ENCODE results near the gene CACNA1C. TPM values are rescaled to one million over a fixed set of nuclear protein-coding genes. Genes with fewer than 3 reads are reported as not detected.

The CACNA1C gene
- total and polyA plus RNA-seq, 2 donors (not counting 1 experiment from before 2014, with no cell fraction given) = 7.6 to 11.4 TPM

- Histone ChIP-seq H2AFZ (ENCODE audit: low read length) (no peak overlapping the region), H3K36me3 (ENCODE audit: control insufficient read depth, insufficient read depth, low read length) (no peaks in the 10 kb centered on the region), H3K9ac (ENCODE audit: insufficient read depth, low read length) (no peak overlapping the region), H4K20me1 (ENCODE audit: control insufficient read depth, extremely low read depth, insufficient read depth, low read length) (no peaks in the 10 kb centered on the region), H3K27me3 (ENCODE audit: control insufficient read depth, insufficient read depth, low read length) (no peaks in the 10 kb centered on the region), H3K4me1 (ENCODE audit: control insufficient read depth, extremely low read depth, insufficient read depth, low read length) (peaks cover 26% of the 10 kb centered on the region), H3K9me3 (ENCODE audit: control insufficient read depth, insufficient read depth, low read depth, low read length) (no peaks in the 10 kb centered on the region), H3K4me2 (ENCODE audit: extremely low read depth, insufficient read depth, low read length) (no peak overlapping the region), H3K79me2 (ENCODE audit: control insufficient read depth, insufficient read depth, low read length) (no peaks in the 10 kb centered on the region), H3K4me3 (replicated peaks in 1 of 4; ENCODE audit: control extremely low read depth in 1 of 4, insufficient read depth in 1 of 4, low read depth in 3 of 4, low read length in 4 of 4) (no peak overlapping the region), H3K27ac (ENCODE audit: insufficient read depth, low read length) (no peak overlapping the region)
- DNase-seq (ENCODE audit: low read depth in 2 of 2) = peak; percentile 29 to 31
- no peak for TF ChIP-seq EZH2 (IDR thresholded peaks at IDR 0.05; ENCODE audit: low read length, missing control alignments)
Observed at GRCh38 chr12:2259369-2259768, 206.6 kb downstream of the CACNA1C start.

DNA sequence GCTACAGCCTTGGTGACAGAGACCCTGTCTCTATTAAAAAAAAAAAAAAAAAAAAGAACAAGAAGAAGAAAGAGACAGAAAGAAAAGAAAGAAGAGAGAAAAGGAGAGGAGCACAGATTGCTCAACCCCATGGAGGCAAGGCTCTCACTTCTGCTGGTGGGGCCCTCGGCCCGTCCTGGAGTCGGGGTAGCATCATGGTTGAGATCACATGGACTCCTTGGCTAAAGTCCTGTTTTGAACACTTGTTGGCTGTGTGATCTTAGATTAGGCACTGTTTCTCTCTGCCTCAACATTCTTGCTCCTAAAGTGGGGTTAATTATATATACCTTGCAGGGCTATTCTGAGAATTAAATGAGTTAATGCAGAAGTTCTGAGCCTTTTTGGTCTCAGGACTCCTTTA lies 207.7 kb downstream of the CACNA1C start:
- H3K79me2 ChIP-seq (ENCODE audit: control insufficient read depth, insufficient read depth, low read length) = no peaks in the 10 kb centered on the region
- no peak overlapping the region for H2AFZ ChIP-seq (ENCODE audit: low read length)
- H3K4me2 ChIP-seq (ENCODE audit: extremely low read depth, insufficient read depth, low read length) = no peak overlapping the region
- no peaks in the 10 kb centered on the region for H3K27me3 ChIP-seq (ENCODE audit: control insufficient read depth, insufficient read depth, low read length)
- no peak overlapping the region for H3K9ac ChIP-seq (ENCODE audit: insufficient read depth, low read length)
- H3K36me3 ChIP-seq (ENCODE audit: control insufficient read depth, insufficient read depth, low read length) = no peaks in the 10 kb centered on the region
- no peak overlapping the region for H3K4me3 ChIP-seq (replicated peaks in 1 of 4; ENCODE audit: control extremely low read depth in 1 of 4, insufficient read depth in 1 of 4, low read depth in 3 of 4, low read length in 4 of 4)
- no peak for TF ChIP-seq EZH2 (IDR thresholded peaks at IDR 0.05; ENCODE audit: low read length, missing control alignments)
- no peak for TF ChIP-seq CTCF (conservative IDR thresholded peaks at IDR 0.05 in 1 of 2, IDR thresholded peaks at IDR 0.05 in 1 of 2; ENCODE audit: low read depth in 1 of 2, low read length in 2 of 2)
- H4K20me1 ChIP-seq (ENCODE audit: control insufficient read depth, extremely low read depth, insufficient read depth, low read length) = no peaks in the 10 kb centered on the region
- H3K27ac ChIP-seq (ENCODE audit: insufficient read depth, low read length) = no peak overlapping the region
- DNase-seq (ENCODE audit: low read depth in 2 of 2) = no peak
- H3K4me1 ChIP-seq (ENCODE audit: control insufficient read depth, extremely low read depth, insufficient read depth, low read length) = peaks cover 34% of the 10 kb centered on the region
- H3K9me3 ChIP-seq (ENCODE audit: control insufficient read depth, insufficient read depth, low read depth, low read length) = no peaks in the 10 kb centered on the region

GRCh38 chr12:2261708-2262107 lies 208.9 kb downstream of the CACNA1C start:
- Histone ChIP-seq H2AFZ (ENCODE audit: low read length) (no peak overlapping the region), H3K27me3 (ENCODE audit: control insufficient read depth, insufficient read depth, low read length) (no peaks in the 10 kb centered on the region), H4K20me1 (ENCODE audit: control insufficient read depth, extremely low read depth, insufficient read depth, low read length) (no peaks in the 10 kb centered on the region), H3K4me1 (ENCODE audit: control insufficient read depth, extremely low read depth, insufficient read depth, low read length) (peaks cover 43% of the 10 kb centered on the region), H3K9ac (ENCODE audit: insufficient read depth, low read length) (no peak overlapping the region), H3K79me2 (ENCODE audit: control insufficient read depth, insufficient read depth, low read length) (no peaks in the 10 kb centered on the region), H3K36me3 (ENCODE audit: control insufficient read depth, insufficient read depth, low read length) (no peaks in the 10 kb centered on the region), H3K4me3 (replicated peaks in 1 of 4; ENCODE audit: control extremely low read depth in 1 of 4, insufficient read depth in 1 of 4, low read depth in 3 of 4, low read length in 4 of 4) (no peak overlapping the region), H3K9me3 (ENCODE audit: control insufficient read depth, insufficient read depth, low read depth, low read length) (no peaks in the 10 kb centered on the region), H3K4me2 (ENCODE audit: extremely low read depth, insufficient read depth, low read length) (no peak overlapping the region), H3K27ac (ENCODE audit: insufficient read depth, low read length) (no peak overlapping the region)
- DNase-seq (ENCODE audit: low read depth in 2 of 2) = no peak
- no peak for TF ChIP-seq EZH2 (IDR thresholded peaks at IDR 0.05; ENCODE audit: low read length, missing control alignments)
- TF ChIP-seq CTCF (conservative IDR thresholded peaks at IDR 0.05 in 1 of 2, IDR thresholded peaks at IDR 0.05 in 1 of 2; ENCODE audit: low read depth in 1 of 2, low read length in 2 of 2) = no peak
